ENCODE data around the gene CDK8.

DNA sequence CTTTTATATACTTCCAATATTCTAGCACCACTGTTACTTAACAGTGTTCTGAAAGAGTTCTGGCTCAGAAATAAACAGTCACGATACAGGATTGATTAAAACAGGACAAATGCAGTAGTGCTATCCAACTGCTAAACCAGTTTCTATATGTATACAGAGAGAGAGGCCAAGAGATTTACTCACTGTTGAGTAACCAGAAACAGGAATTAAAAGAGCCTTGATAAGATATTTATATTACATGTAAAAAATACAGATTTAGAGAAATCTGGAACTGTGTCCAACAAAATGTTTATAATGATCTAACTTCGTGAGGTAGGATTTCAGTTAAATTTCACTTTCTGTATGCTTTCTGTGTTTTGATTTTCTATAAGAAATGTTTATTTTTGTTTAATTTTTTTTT, 116.6 kb downstream of the CDK8 start:
- TF ChIP-seq SIN3A (IDR thresholded peaks at IDR 0.05; ENCODE audit: borderline replicate concordance, insufficient read depth, low read length) (no peak), POLR2AphosphoS5 (IDR thresholded peaks at IDR 0.05; ENCODE audit: low read depth, low read length) (no peak)
